Ureter (tissue), 1 donor: ENCODE data around the gene TMCC1. TPM values are rescaled to one million over a fixed set of nuclear protein-coding genes. Genes with fewer than 3 reads are reported as not detected.
"Not testable (repeated sequence)": the region's sequence is repeated elsewhere in the genome, so short reads cannot be mapped to it uniquely, and the experiment has no call there.

Experiments used
- DNase-seq: peaks from one replicate; pipeline ENCODE4 v3.0.0-alpha.2; 2020; ENCODE audit warnings: low spot score
- total RNA-seq: library from RNA; stranded (reverse); gene quantifications from one replicate; pipeline ENCODE4 v1.2.4, GENCODE V29; 2023
- donor health status: DM: yes; HTN: yes; CAD: no.

Gene TMCC1
- total RNA-seq, 1 donor from 2014 or later, result 68.0 TPM

DNA sequence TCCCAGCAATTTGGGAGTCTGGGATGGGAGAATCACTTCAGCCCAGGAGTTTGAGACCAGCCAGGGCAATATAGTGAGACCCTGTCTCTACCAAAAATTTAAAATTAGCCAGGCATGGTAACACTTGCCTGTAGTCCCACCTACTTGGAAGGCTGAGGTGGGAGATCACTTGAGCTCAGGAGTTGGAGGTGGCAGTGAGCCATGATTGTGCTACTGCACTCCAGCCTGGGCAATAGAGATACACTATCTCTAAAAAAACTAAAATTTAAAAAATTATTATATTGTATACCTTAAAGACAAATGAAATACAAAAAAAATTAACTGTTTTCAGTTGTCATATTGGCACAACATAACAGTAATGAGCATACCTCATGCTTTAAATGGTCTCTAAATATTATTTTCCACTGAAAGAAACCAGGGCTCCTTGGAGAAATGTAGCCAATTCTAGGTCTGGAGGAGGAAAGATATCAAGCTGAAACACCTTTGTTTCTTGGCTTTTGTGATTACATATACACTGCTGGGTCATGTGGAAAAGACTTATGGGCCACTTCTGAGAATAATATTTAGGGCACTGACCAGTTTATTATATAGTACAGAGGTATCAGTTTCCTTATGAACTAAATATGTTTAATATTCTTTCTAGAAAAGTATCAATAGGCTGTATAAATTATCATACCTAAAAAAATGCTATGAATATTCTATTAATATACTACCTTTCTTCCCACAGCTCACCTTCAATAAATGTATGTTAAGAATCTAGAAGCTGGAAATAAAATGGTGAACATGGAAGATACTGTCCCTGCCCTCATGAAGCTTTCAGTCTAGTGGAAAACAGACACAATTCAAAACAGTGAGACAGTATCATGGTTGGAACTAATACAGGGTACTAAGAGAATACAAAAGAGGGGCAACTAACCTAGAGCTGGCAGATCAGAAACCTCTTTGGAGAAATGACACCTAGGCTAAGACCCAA, 119.5 kb downstream of the TMCC1 start:
- no peak for DNase-seq

DNA sequence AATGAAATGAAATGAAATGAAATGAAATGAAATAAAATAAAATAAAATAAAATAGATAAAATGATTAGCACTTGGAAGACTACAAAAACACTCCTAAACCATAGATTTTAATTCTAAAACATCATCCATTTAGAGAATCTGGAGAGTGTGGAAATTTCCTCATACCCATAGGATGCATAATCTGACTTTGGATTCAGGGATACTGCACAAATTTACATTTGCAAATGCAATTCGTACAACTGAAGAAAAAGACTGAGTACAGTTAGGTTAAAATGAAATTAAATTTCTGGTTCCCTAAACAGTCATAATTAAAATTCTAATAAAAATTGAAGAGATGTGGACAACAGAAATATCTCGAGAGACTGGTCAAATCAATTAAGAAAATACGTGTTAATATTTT, 122.9 kb downstream of the TMCC1 start:
- no peak for DNase-seq

DNA sequence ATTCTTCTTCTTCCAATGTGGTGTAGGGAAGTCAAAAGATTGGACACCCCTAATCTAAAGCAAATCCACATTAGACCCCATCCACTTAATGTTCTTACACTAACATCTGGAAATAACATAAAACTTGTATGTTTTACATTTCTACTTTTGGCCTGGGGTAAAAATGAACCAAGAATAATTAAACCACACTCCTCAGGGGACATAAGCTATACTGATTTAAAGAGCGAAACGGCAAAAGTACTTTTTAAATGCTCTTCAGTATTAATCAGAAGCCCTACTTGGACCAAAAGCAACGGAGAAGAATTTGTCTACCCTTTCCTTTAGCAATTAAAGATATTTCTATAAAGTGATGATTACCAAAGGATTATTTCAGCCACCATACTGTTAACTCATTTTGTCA, 123.9 kb downstream of the TMCC1 start:
- DNase-seq, result no peak

DNA sequence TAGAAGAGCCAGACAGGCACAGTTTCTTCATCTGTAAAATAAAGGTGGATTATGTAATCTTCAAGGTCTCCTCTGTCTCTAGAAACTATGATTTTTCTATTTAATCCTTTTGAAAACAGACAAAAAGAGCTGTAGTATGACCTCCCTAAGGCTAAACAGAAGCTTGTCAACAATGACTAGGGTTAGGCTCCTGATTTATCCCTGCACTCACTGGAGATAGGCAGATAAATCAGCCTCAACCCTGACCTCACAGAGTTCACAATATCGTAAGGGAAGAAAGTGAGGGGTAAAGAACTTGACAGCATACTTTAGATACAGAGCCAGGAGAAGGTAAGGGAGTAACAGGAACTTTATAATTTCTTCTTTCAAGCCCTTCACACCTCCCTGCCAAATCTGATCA, 124.8 kb downstream of the TMCC1 start:
- DNase-seq, result no peak

DNA sequence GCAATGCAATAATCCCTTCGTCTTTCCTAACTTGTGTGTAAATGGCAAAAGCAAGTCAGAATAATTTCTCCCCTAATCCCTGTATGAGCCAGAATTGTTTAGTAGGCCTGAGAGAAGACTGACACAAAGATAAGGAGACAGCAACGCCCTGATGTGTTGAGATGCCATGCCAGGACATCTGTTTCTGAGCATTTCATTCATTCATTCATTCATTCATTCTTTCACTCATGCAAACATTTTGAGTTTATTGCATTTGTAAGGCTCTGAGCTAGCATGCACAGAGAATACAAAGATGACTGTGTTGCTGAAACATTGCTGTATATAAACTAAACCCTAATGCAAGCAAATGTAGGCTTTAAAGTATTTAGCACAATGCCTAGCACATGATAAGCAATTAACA, 127.4 kb downstream of the TMCC1 start:
- DNase-seq, result no peak

DNA sequence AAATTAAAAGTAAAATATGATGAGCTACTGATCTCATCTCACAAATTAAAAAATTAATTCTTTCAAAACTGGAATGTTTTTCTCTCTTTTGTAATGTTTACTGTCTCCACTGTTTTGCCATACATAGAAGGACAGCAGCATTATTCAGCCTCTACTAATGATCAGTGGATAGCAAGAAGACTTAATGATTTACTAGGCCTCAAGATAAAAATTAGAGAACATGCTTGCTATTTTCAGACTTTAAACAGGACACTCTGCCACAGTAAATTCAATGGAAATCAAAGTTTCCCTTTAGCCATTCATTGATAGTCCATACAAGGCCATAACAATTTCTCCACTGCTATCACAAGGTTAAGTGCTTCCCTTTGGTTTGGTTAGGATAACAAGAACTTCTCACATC, 129.4 kb downstream of the TMCC1 start:
- no peak for DNase-seq

DNA sequence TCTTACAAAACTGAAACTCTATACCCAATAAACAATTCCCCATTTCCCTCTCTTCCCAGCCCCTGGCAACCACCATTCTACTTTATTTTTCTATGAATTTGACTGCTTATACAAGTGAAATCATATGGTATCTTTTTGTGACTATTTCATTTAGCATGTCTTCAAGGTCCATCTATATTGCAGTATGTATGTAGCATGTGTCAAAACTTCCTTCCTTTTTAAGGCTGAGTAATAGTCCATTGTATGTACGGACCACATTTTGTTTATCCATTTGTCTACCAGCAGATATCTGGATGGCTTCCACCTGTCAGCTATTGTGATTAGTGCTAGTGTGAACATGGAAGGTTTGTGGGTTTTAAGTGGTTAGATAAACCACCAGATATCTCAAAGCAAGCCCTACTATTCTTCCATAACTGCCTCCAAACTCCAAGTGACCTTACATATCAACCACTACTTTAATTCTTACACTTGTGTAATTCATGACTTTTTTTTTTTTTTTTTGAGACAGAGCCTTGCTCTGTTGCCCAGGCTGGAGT, 134.7 kb downstream of the TMCC1 start:
- no peak for DNase-seq

DNA sequence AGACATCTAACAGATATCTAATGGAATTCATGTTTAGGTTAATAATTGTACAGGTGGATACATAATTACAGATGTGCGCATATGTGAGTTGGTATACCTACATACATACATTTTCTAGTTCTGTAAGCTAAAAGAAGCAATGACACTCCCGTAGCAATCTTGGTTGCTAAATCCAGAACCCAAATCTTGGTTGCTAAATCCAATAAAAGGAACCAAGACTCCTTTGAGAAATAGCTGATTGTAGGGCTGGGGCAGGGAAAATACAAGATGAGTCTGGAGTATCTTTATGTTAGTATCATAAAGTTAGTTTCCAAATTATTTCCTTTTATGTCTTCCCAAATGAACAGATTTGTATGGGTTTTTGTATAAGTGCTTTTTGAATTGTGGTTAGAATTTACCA, 135.2 kb downstream of the TMCC1 start:
- no peak for DNase-seq

DNA sequence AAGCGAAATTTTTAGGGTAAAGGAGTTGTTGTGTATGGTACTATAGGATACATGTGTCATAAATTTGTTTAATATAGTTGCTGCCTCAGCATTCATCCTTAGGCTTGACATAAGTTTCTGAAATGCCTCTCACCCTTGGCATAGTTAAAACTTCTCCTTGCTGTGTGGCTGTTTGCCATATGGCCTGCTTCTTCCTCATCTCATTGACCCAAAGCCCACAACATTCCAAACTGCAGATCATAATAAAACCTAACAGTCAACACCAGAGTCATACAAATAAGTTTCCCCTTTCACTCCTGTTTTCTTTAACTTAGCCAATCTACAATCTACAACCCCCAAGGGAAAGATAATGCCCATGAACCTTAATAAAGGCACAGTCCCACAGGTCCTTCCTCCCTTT, 136.6 kb downstream of the TMCC1 start:
- no peak for DNase-seq

DNA sequence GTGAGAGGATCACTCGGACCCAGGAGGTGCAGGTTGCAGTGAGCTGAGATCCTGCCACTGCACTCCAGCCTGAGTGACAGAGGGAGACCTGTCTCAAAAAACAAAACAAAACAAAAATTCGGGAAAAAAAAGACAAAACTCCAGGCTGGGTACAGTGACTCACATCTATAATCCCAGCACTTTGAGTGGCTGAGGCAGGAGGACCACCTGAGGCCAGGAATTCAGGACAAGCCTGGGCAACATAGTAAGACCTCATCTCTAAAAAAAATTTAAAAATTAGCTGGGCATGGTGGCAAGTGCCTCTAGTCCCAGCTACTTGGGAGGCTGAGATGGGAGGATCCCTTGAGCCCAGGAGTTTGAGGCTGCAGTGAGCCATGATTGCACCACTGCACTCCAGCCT, 142.4 kb downstream of the TMCC1 start:
- DNase-seq, result not testable (repeated sequence)

DNA sequence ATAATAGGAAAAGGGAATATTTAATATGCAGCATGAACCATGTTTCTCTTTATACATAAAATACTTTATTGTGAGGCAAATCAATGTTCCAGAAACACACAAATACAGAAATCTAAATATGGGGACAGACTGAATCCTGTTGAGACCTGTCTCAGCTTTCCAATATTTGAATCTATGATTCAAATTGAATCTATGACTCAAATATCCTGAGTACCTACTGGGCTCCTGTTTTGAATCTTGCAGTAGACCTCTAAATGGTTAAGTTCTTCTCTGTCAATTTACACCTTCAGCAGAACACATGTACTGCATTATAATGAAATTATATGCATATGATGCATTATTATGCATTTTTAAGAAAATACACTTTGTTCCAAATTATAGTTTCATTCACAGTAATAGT, 143.8 kb downstream of the TMCC1 start:
- no peak for DNase-seq

DNA sequence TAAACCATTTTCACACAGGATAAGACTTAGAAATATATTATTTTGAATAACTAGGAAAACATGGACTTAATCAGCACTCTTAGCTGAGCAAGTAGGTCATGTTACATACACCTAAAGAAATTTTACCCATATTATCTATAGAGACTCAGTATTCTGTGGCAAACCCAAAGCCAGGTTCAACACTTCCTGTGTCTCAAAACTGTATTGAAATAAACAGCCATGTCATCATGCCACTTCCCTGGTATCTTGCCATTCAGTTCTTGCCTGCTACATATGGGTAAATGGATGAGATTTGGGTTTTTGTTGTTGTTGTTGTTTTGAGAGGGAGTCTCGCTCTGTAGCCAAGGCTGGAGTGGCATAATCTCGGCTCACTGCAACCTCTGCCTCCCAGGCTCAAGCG, 145.5 kb downstream of the TMCC1 start:
- no peak for DNase-seq

DNA sequence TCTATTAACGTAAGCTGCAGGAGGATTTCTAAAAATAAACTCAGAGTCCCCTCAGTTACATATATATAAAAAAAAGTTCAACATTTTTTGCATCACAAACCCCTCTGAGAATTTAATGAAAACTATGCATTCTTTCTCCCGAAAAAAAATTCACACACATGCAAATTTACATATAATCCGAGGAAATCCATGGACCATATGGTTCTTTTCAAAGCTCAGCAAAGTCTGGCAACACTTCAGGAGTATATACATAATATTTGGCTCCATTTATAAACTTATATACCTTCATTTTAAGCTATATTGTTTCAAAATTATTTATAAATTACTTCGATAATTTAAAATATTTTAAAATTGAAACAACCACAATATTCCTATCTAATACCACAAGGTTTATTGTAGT, 146.4 kb downstream of the TMCC1 start:
- DNase-seq, result no peak

DNA sequence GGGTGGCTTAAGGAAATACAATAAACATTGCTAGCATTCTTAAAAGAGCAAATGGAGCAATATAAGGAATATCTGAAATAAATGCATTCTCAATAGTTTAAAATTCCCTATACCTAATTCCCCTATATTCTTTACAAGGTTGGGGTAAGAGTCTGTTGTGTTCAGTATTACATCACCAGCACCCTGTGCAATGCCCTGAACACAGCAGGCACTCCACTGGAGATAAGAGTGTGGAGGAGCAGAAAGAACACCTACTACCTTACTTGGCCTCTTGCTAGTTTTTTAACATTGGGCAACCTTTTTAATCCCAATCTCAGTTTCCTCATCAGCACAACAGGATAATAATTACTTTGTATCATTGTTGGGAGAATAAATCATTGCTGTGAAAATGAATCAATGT, 146.9 kb downstream of the TMCC1 start:
- no peak for DNase-seq

DNA sequence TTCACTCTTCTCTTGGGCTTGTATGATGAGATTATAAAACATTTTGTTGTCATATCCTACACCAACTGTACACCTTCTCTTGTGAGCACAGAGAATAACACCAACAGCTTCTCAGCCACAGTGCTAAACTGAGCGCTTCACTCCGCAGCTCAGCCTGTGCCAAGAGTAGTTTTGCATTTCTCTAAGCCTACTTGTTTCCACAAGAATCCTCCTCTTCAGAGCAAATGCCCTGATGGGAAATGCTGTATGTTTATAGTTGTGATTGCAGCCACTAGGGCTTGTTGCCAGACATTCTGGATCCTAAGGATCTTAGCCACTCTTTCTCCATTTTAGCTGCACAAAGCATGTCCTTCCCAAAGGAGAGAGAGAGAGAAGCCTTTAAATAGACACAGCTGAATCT, 148.3 kb downstream of the TMCC1 start:
- no peak for DNase-seq

DNA sequence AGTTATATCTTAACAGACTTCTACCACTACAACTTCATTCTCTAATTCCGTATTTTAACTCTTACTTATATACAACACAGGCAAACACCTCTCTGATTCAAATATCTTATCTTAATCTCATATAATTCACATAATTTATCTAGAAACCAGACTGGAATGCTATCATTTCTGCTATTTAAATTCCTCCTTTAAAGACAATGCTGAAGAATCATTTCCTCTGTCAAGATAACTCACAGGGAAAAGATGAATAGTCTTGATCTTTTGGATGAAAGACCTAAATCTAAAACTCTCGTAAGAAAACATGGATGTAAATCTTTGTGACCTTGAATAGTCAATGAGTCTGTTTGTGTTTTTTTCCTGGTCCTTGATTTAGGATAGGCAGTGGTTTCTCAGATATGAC, 151.7 kb downstream of the TMCC1 start:
- DNase-seq, result no peak

DNA sequence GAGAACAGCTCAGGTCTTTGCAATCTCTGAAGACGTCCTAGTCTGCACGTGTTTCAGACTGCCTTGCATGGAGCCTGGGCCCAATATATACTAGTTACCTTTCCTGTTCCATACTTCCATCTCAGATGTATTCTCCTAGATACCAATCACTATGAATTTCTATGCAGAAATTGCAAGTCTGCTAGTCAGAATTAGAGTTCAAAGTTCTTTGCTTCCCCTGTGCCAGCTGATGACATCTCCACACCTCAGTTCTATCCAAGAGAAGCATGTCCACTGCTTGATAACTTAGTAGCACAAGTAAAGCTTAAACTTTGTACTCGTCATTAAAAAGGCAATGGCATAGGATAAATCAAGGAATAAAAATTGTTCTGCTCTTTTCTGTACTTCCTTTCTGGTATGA, 153.4 kb downstream of the TMCC1 start:
- no peak for DNase-seq

DNA sequence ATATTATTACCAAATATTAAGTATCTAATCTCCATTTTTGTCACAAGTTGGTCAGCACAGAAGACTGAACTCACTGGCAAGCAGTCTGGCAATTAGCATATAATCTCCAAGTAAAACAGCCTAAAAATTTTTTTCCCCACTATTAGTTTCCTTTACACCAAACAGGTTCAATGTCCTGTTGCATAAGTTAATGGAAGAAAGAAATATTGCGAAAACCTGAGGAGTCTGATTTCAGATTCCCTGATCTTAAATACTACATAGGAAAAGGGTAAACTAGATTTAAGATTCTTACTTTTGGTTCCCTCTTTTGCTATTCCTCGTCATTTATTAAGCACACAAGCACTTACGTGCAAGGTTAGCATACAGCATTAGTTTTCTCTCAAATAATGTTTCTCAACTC, 153.9 kb downstream of the TMCC1 start:
- no peak for DNase-seq

DNA sequence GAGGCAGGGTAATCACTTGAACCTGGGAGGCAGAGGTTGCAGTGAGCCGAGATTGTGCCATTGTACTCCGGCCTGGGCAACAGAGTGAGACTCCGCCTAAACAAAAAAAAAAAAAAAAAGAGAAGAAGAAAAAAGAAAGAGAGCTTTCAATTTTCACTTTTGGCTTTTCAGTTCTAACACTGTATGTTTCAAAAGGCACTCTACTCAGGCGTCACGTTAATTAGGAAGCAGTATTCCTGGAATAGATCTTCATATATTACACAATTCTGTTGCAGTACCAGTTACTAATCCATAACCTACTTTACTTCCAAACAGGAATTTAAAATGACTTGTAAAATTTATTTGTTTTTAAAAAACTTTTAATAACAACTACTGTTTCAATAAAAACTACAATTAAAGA, 155.3 kb downstream of the TMCC1 start:
- DNase-seq, result no peak

DNA sequence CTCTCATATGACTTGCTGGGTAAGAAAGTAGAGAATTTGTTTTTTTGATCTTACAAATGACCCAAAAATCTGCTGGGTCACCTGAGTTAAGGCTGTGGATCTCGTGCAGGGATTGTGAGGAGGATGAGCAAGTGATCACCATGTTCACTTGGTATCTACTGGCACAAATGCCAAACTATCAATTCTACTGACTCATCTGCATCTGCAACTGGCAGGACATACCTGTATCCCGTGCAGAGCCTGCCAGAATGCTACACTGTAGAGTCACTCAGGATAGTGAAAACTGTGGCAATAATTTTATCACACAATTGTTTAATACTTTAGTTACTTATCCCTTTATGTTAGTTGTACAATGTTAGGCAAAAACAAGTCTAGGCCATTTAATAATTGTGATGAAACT, 157.4 kb downstream of the TMCC1 start:
- no peak for DNase-seq

DNA sequence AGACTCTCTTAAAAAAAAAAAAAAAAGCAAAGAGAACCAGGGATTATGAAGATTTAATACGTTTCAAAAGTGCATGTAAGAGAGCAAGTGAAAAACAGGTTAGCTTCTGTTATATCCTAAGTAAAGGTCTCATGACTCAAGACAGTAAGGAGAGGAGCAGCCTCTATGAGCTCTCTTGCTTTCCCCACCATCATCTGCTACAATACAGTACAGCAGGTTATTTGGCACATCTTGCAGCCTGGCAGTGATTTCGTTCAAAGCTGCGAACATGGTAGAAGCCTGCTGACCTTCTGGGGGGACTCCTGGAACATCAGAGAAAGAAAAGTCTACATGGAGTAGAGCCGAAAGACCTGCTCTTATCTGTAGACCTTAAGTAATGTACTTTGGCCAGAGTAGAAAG, 157.9 kb downstream of the TMCC1 start:
- no peak for DNase-seq

DNA sequence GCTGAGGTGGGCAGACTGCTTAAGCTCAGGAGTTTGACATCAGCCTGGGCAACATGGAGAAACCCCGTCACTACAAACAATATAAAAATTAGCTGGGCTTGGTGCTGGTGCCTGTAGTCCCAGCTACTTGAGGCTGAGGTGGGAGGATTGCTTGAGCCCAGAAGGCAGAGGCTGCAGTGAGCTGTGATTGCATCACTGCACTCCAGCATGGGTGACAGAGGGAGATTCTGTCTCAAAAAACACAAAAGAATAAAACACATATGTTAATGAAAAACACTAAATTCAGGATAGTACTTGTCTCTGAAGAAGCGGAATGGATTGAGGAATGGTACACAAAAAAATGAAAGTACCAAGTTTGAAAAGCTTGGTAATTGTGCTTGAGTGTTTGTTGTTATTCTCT, 159.1 kb downstream of the TMCC1 start:
- no peak for DNase-seq

DNA sequence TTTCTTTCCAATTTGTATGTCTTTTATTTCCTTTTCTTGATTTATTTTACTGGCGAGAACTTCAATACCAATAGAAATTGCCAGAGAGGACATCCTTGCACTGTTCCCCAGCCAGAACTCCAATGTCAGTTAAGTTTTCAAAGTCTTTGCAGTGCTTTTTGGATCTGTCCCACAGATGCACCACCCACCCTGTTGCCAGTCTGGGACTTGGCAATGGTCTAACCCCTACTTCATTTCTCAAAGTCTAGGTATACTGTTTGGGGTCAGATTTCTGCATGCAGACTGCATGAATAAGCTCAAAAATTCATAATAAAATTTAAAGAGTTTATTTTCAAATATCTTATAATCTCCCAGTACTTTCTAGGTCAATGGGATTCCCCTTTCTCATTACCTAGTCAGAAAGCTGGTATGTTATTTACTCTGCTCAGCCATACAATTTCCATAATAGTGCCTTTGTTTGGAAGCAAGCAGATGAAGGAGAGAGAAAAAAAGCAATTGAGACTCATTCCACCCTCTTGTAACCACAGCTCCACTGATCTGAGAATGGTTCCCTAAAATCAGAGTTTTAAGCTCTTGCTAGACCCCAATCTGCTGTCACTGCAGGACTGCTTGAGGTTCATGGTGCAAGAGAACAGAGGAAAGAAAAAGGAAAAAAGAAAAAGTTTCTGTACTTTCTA, 161.2 kb downstream of the TMCC1 start:
- DNase-seq, result no peak
